ENCODE data around the gene KIF21A. TPM values are rescaled to one million over a fixed set of nuclear protein-coding genes. Genes with fewer than 3 reads are reported as not detected.

Gene KIF21A
- total RNA-seq, 6 experiments from 2014 or later, result 18.4 to 32.9 (median 27.8) TPM

- intact Hi-C loops (cut with DNase I), result no loop called here
- Histone ChIP-seq H3K27me3 (no peaks in the 10 kb centered on the region), H3K4me3 (no peak overlapping the region), H3K36me3 (no peaks in the 10 kb centered on the region), H3K27ac (no peak overlapping the region), H3K9me3 (no peaks in the 10 kb centered on the region), H3K4me1 (no peaks in the 10 kb centered on the region)
- WGBS (ENCODE audit: insufficient coverage, low coverage, low lambda C conversion rate, missing lambda C conversion rate), result 67% methylated on average over 2 of the region's 2 CpGs
- TF ChIP-seq POLR2A (IDR thresholded peaks at IDR 0.05) (no peak), CTCF (IDR thresholded peaks at IDR 0.05) (no peak)
- DNase-seq (no peak), ATAC-seq (no peak)
These were observed 41.5 kb downstream of the KIF21A start for GRCh38 chr12:39401459-39401858.

- Histone ChIP-seq H3K4me1 (no peaks in the 10 kb centered on the region), H3K27me3 (no peaks in the 10 kb centered on the region), H3K27ac (no peak overlapping the region), H3K9me3 (no peaks in the 10 kb centered on the region), H3K4me3 (no peak overlapping the region), H3K36me3 (no peaks in the 10 kb centered on the region)
- DNase-seq (no peak), ATAC-seq (no peak)
- TF ChIP-seq POLR2A (IDR thresholded peaks at IDR 0.05) (no peak), CTCF (IDR thresholded peaks at IDR 0.05) (no peak)
- intact Hi-C loops (cut with DNase I), result no loop called here
- 71% methylated on average over 5 of the region's 6 CpGs for WGBS (ENCODE audit: insufficient coverage, low coverage, low lambda C conversion rate, missing lambda C conversion rate)
These were observed 47.1 kb downstream of the KIF21A start for GRCh38 chr12:39395866-39396265.

- DNase-seq, result no peak
- intact Hi-C loops (cut with DNase I), result no loop called here
- TF ChIP-seq CTCF (IDR thresholded peaks at IDR 0.05) (no peak), POLR2A (IDR thresholded peaks at IDR 0.05) (no peak)
- Histone ChIP-seq H3K27ac (no peak overlapping the region), H3K36me3 (no peaks in the 10 kb centered on the region), H3K9me3 (no peaks in the 10 kb centered on the region), H3K4me1 (no peaks in the 10 kb centered on the region), H3K4me3 (no peak overlapping the region), H3K27me3 (no peaks in the 10 kb centered on the region)
- ATAC-seq, result no peak
- WGBS (ENCODE audit: insufficient coverage, low coverage, low lambda C conversion rate, missing lambda C conversion rate), result 75% methylated on average over 5 of the region's 5 CpGs
These were observed 49.0 kb downstream of the KIF21A start for GRCh38 chr12:39393890-39394289.

- no peaks in the 10 kb centered on the region for H3K36me3 ChIP-seq
- 57% methylated on average over 2 of the region's 2 CpGs for WGBS (ENCODE audit: insufficient coverage, low coverage, low lambda C conversion rate, missing lambda C conversion rate)
These were observed 49.7 kb downstream of the KIF21A start for GRCh38 chr12:39393179-39393578.

More at GRCh38 chr12:39393179-39393578, 49.7 kb downstream of the KIF21A start:
- Histone ChIP-seq H3K4me1 (no peaks in the 10 kb centered on the region), H3K4me3 (no peak overlapping the region), H3K27me3 (no peaks in the 10 kb centered on the region), H3K27ac (no peak overlapping the region), H3K9me3 (no peaks in the 10 kb centered on the region)
- intact Hi-C loops (cut with DNase I), result no loop called here
- DNase-seq, result no peak
- no peak for ATAC-seq
- TF ChIP-seq CTCF (IDR thresholded peaks at IDR 0.05), result no peak
- TF ChIP-seq POLR2A (IDR thresholded peaks at IDR 0.05), result no peak
